Ovary (tissue), 9 donors: Measurements from ENCODE around the gene CTLA4. TPM values are rescaled to one million over a fixed set of nuclear protein-coding genes. Genes with fewer than 3 reads are reported as not detected.

Experiments
- DNase-seq, 5 donors: peaks; one replicate each; pipeline ENCODE4 v3.0.0-alpha.2; 2019 to 2020
- H3K27ac ChIP-seq, 2 donors: fragments of 200-600 bp; one replicate each; pipeline versions ENCODE4 v1.5.1 to v1.8.0; 2019 to 2022
- H3K27me3 ChIP-seq: fragments of 200-600 bp; one replicate; pipeline ENCODE4 v1.8.0; 2022
- H3K36me3 ChIP-seq: fragments of 200-600 bp; sonication (generic); one replicate; pipeline ENCODE4 v1.5.1; 2019
- H3K4me1 ChIP-seq: one replicate; pipeline ENCODE4 v1.8.1; 2013; ENCODE audit warnings: mild to moderate bottlenecking, moderate library complexity; ENCODE audit not compliant: insufficient read depth
- H3K4me3 ChIP-seq: fragments of 200-600 bp; sonication (generic); one replicate; pipeline ENCODE4 v1.5.1; 2017
- H3K9me3 ChIP-seq, 2 donors: fragments of 200-600 bp in 1 of 2; sonication (generic) in 1 of 2; one replicate each; pipeline versions ENCODE4 v1.5.1 to v1.8.1; 2013 to 2019; ENCODE audit warnings: mild to moderate bottlenecking in 1 of 2, moderate library complexity in 1 of 2
- CTCF ChIP-seq, 3 donors: fragments of 450-650 bp in 2 of 3; fragments of 200-600 bp in 1 of 3; IDR thresholded peaks; one replicate each; pipeline versions ENCODE4 v1.5.1 to v1.8.0; 2016 to 2022; ENCODE audit warnings: antibody characterized with exemption in 3 of 3, mild to moderate bottlenecking in 1 of 3
- EP300 ChIP-seq: sonication (generic); formaldehyde crosslinking; IDR thresholded peaks from one replicate; pipeline ENCODE4 v1.6.1; 2017; ENCODE audit warnings: antibody characterized with exemption
- POLR2A ChIP-seq: fragments of 450-650 bp; IDR thresholded peaks from one replicate; pipeline ENCODE4 v1.6.1; 2017; ENCODE audit warnings: antibody characterized with exemption, mild to moderate bottlenecking, moderate library complexity
- WGBS, 3 donors: extraction: QIAGEN DNeasy Blood & Tissue Kit in 1 of 3; methylation state at CpG; one replicate each; pipeline versions ENCODE4 v1.1.5 to v1.1.7; 2013 to 2017; 5-methylcytosine and 5-hydroxymethylcytosine counted together
- intact Hi-C, 4 donors: fragments of 100-400 bp; cut with DNase I; formaldehyde crosslinking; loops; one replicate each; pipeline versions ENCODE4 v1.11.0 to v1.15.1; 2022 to 2023
- polyA plus RNA-seq, 2 donors: library from polyadenylated mRNA; stranded (reverse); fragments of 200-250 nt in 1 of 2; fragments of 350-450 nt in 1 of 2; fragmentation: Illumina TruSeq in 1 of 2; extraction: RNeasy Lipid Tissue Mini Kit (QIAGEN cat#74804) in 1 of 2; gene quantifications; one replicate each; pipeline ENCODE4 v1.2.3, GENCODE V29; 2013 to 2014
- total RNA-seq, 7 donors: library from RNA; depleted of rRNA in 2 of 7; stranded (reverse); fragments of >200 nt in 2 of 7; fragmentation: NEBNext Ultra II Directional in 3 of 7; extraction: Animal tissue kit (Norgen Biotek cat#: 25700) in 3 of 7; gene quantifications; one replicate each; pipeline versions ENCODE4 v1.1.0 to v1.2.4, GENCODE V29; 2016 to 2023
- donor health status: DM: no; HTN: no; CAD: no; lungs with moderate emphysema.
- donor health status: DM: no; HTN: no; CAD: no.
- donor health status: Bipolar disorder and iron deficiency.
- donor health status: DM: yes; HTN: yes; CAD: no.
- donor health status: DM: no; HTN: no; CAD: no.
- donor health status: DM: yes; HTN: yes; CAD: no.

Gene CTLA4
- total and polyA plus RNA-seq, 9 donors, result 0.04 to 0.51 (median 0.17) TPM; not detected in 6

GRCh38 chr2:203892207-203892606 lies 24.6 kb downstream of the CTLA4 start:
- TF ChIP-seq CTCF (IDR thresholded peaks at IDR 0.05) (no peak), EP300 (no peak), POLR2A (no peak)
- no peaks in the 10 kb centered on the region for H3K4me1 ChIP-seq
- H3K4me3 ChIP-seq, result no peak overlapping the region
- H3K27me3 ChIP-seq, result no peaks in the 10 kb centered on the region
- H3K36me3 ChIP-seq, result no peaks in the 10 kb centered on the region
- intact Hi-C loops, result no loop called here
- 75 to 93% (median 90%) methylated on average over 4 of the region's 4 CpGs for WGBS, 3 donors
- no peaks in the 10 kb centered on the region for H3K9me3 ChIP-seq
- no peak for DNase-seq
- no peak overlapping the region for H3K27ac ChIP-seq

GRCh38 chr2:203893401-203893800 lies 25.8 kb downstream of the CTLA4 start:
- Histone ChIP-seq H3K4me3 (no peak overlapping the region), H3K4me1 (no peaks in the 10 kb centered on the region), H3K27ac (no peak overlapping the region), H3K36me3 (no peaks in the 10 kb centered on the region), H3K27me3 (no peaks in the 10 kb centered on the region), H3K9me3 (no peaks in the 10 kb centered on the region)
- no peak for DNase-seq
- intact Hi-C loops, result no loop called here
- no peak for TF ChIP-seq CTCF (IDR thresholded peaks at IDR 0.05)
- TF ChIP-seq POLR2A, result no peak
- TF ChIP-seq EP300, result no peak

GRCh38 chr2:203893840-203894239 lies 26.3 kb downstream of the CTLA4 start:
- 81 to 92% (median 87%) methylated on average over 7 of the region's 7 CpGs for whole genome bisulfite sequencing, 3 donors
- no peak for TF ChIP-seq CTCF (IDR thresholded peaks at IDR 0.05)
- no peak for TF ChIP-seq POLR2A
- no peak for TF ChIP-seq EP300
- Histone ChIP-seq H3K27ac (no peak overlapping the region), H3K27me3 (no peaks in the 10 kb centered on the region), H3K9me3 (no peaks in the 10 kb centered on the region), H3K36me3 (no peaks in the 10 kb centered on the region), H3K4me3 (no peak overlapping the region), H3K4me1 (no peaks in the 10 kb centered on the region)
- intact Hi-C loops, result no loop called here
- DNase-seq, result no peak

GRCh38 chr2:203894262-203894661 lies 26.7 kb downstream of the CTLA4 start:
- intact Hi-C loops, result no loop called here
- H3K4me3 ChIP-seq, result no peak overlapping the region
- no peak for TF ChIP-seq POLR2A
- no peak for TF ChIP-seq EP300
- TF ChIP-seq CTCF (IDR thresholded peaks at IDR 0.05), result no peak
- H3K27me3 ChIP-seq, result no peaks in the 10 kb centered on the region
- 91 to 100% (median 93%) methylated on average over 1 of the region's 1 CpG for WGBS, 3 donors
- no peaks in the 10 kb centered on the region for H3K4me1 ChIP-seq
- no peak for DNase-seq
- no peaks in the 10 kb centered on the region for H3K9me3 ChIP-seq
- no peak overlapping the region for H3K27ac ChIP-seq
- no peaks in the 10 kb centered on the region for H3K36me3 ChIP-seq

GRCh38 chr2:203897544-203897943 lies 30.0 kb downstream of the CTLA4 start:
- no peaks in the 10 kb centered on the region for H3K36me3 ChIP-seq
- H3K4me3 ChIP-seq, result no peak overlapping the region
- intact Hi-C loops, result no loop called here
- no peak for DNase-seq
- 30 to 45% (median 36%) methylated on average over 2 of the region's 2 CpGs for WGBS, 3 donors
- H3K27me3 ChIP-seq, result no peaks in the 10 kb centered on the region
- TF ChIP-seq EP300, result no peak
- H3K4me1 ChIP-seq, result no peaks in the 10 kb centered on the region
- no peak overlapping the region for H3K27ac ChIP-seq
- H3K9me3 ChIP-seq, result no peaks in the 10 kb centered on the region
